Muscle layer of duodenum (tissue), 2 donors: ENCODE data around the gene POLD2.

Source experiments
- H3K27ac ChIP-seq: one replicate; pipeline ENCODE4 v1.7.0; 2013; ENCODE audit warnings: mild to moderate bottlenecking, low read length
- H3K27me3 ChIP-seq: one replicate; pipeline ENCODE4 v1.7.0; 2013; ENCODE audit warnings: low read depth, mild to moderate bottlenecking, control low read depth, low read length
- H3K36me3 ChIP-seq, 2 donors: one replicate each; pipeline ENCODE4 v1.7.0; 2013; ENCODE audit warnings: low read length in 2 of 2, control low read depth in 1 of 2, mild to moderate bottlenecking in 1 of 2; ENCODE audit not compliant: insufficient read depth in 2 of 2, control insufficient read depth in 1 of 2
- H3K4me1 ChIP-seq, 2 donors: one replicate each; pipeline ENCODE4 v1.7.0; 2013; ENCODE audit warnings: low read length in 2 of 2, mild to moderate bottlenecking in 2 of 2, control low read depth in 1 of 2, moderate library complexity in 1 of 2; ENCODE audit not compliant: insufficient read depth in 2 of 2, control insufficient read depth in 1 of 2
- H3K4me3 ChIP-seq, 2 donors: one replicate each; pipeline ENCODE4 v1.7.0; 2013; ENCODE audit warnings: low read length in 2 of 2, low read depth in 1 of 2, mild to moderate bottlenecking in 1 of 2
- H3K9me3 ChIP-seq, 2 donors: one replicate each; pipeline ENCODE4 v1.7.0; 2013; ENCODE audit warnings: low read length in 2 of 2, control low read depth in 1 of 2, mild to moderate bottlenecking in 1 of 2; ENCODE audit not compliant: control insufficient read depth in 1 of 2
- donor health status: healthy.

The POLD2 gene

GRCh38 chr7:44116789-44117666 is 6.3 kb downstream of the POLD2 start:
- Histone ChIP-seq H3K9me3 (no peaks in the 10 kb centered on the region), H3K27me3 (no peaks in the 10 kb centered on the region), H3K4me1 (peaks cover 0 to 4% of the 10 kb centered on the region in 2 donors), H3K36me3 (peaks cover 27 to 61% of the 10 kb centered on the region in 2 donors), H3K4me3 (no peak overlapping the region), H3K27ac (no peak overlapping the region)

DNA sequence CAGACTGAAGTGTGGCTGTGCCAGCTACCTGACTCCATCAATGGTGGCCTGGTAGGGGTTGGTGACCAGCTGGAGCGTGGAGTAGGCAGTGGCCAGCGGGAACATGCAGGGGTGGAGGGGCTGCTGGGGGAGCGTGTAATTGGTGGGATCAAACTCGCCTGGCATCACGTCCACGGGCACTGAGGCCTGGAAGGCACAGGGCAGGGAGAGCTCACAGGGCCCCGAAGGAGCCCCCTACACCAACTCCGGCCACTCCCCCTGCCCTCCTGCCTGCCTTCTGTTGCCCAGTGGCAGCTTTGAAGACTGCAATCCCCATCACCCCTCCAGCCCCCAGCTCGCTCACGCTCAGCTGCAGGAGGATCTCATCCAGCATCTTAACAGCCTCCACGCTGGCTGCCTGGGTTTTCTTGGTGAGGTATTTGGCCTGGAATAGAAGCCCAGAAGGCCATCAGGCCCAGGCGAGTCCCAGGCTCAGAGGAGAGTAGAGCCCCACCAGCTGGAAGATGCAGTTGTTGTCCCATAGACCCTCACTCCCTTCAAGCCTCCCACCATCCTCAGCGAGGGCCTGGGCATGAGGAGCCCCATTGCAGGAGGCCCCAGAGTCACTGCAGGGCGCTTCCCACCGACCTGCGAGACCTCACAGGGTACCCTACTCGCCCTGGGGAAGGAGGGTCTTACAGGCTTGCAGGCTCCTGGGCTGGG is 7.1 kb downstream of the POLD2 start:
- Histone ChIP-seq H3K9me3 (no peaks in the 10 kb centered on the region), H3K36me3 (peaks cover 23 to 68% of the 10 kb centered on the region in 2 donors), H3K4me3 (no peak overlapping the region), H3K27ac (no peak overlapping the region), H3K4me1 (no peaks in the 10 kb centered on the region), H3K27me3 (no peaks in the 10 kb centered on the region)

- H3K4me3 ChIP-seq = no peak overlapping the region
- no peaks in the 10 kb centered on the region for H3K4me1 ChIP-seq
- peaks cover 15 to 76% of the 10 kb centered on the region in 2 donors for H3K36me3 ChIP-seq
- no peak overlapping the region for H3K27ac ChIP-seq
- no peaks in the 10 kb centered on the region for H3K9me3 ChIP-seq
- no peaks in the 10 kb centered on the region for H3K27me3 ChIP-seq
These were observed 8.6 kb downstream of the POLD2 start for GRCh38 chr7:44114586-44115310.

DNA sequence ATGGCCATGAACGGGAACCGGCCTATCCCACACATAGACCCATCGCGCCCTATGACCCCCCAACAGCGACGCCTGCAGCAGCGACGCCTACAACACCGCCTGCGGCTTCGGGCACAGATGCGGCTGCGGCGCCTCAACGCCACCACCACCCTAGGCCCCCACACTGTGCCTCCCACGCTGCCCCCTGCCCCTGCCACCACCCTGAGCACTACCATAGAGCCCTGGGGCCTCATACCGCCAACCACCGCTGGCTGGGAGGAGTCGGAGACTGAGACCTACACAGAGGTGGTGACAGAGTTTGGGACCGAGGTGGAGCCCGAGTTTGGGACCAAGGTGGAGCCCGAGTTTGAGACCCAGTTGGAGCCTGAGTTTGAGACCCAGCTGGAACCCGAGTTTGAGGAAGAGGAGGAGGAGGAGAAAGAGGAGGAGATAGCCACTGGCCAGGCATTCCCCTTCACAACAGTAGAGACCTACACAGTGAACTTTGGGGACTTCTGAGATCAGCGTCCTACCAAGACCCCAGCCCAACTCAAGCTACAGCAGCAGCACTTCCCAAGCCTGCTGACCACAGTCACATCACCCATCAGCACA is 9.5 kb downstream of the POLD2 start:
- H3K4me1 ChIP-seq = no peaks in the 10 kb centered on the region
- no peak overlapping the region for H3K27ac ChIP-seq

GRCh38 chr7:44112997-44113763 is 10.2 kb downstream of the POLD2 start:
- Histone ChIP-seq H3K4me1 (no peaks in the 10 kb centered on the region), H3K36me3 (peaks cover 8 to 78% of the 10 kb centered on the region in 2 donors), H3K4me3 (no peak overlapping the region), H3K9me3 (no peaks in the 10 kb centered on the region), H3K27me3 (no peaks in the 10 kb centered on the region), H3K27ac (no peak overlapping the region)

More for the DNA sequence above, 9.5 kb downstream of the POLD2 start:
- no peaks in the 10 kb centered on the region for H3K27me3 ChIP-seq
- peaks cover 8 to 79% of the 10 kb centered on the region in 2 donors for H3K36me3 ChIP-seq
- no peaks in the 10 kb centered on the region for H3K9me3 ChIP-seq
- H3K4me3 ChIP-seq = no peak overlapping the region

DNA sequence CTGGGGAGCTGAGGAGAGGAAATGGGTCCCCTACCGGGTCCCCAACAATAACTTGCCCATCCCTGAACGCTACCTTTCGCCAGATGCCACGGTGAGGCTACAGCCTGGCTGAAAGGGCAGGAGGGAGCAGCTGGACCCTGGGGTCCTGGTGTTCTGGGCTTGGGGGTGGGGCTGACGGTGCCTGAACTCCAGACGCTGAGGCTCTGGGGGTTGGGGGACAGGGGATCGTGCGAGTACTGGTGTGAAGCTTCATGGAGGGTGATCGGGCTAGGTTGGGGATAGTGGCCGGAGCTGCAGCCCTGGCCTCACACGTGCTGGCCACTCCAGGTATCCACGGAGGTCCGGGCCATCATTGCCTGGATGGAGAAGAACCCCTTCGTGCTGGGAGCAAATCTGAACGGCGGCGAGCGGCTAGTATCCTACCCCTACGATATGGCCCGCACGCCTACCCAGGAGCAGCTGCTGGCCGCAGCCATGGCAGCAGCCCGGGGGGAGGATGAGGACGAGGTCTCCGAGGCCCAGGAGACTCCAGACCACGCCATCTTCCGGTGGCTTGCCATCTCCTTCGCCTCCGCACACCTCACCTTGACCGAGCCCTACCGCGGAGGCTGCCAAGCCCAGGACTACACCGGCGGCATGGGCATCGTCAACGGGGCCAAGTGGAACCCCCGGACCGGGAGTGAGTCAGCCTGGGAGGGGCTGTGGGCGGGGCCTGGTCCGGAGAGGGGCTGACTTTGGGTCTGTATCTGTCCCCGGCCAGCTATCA is 10.9 kb downstream of the POLD2 start:
- H3K36me3 ChIP-seq = peaks cover 8 to 70% of the 10 kb centered on the region in 2 donors
- no peaks in the 10 kb centered on the region for H3K9me3 ChIP-seq
- no peaks in the 10 kb centered on the region for H3K4me1 ChIP-seq
- H3K4me3 ChIP-seq = no peak overlapping the region
- no peak overlapping the region for H3K27ac ChIP-seq
- no peaks in the 10 kb centered on the region for H3K27me3 ChIP-seq

- H3K36me3 ChIP-seq = peaks cover 8 to 64% of the 10 kb centered on the region in 2 donors
- no peak overlapping the region for H3K27ac ChIP-seq
- H3K4me1 ChIP-seq = no peaks in the 10 kb centered on the region
- H3K27me3 ChIP-seq = no peaks in the 10 kb centered on the region
- no peak overlapping the region for H3K4me3 ChIP-seq
- H3K9me3 ChIP-seq = no peaks in the 10 kb centered on the region
These were observed 11.6 kb downstream of the POLD2 start for GRCh38 chr7:44111761-44112160.

- Histone ChIP-seq H3K9me3 (no peaks in the 10 kb centered on the region), H3K36me3 (peaks cover 8 to 64% of the 10 kb centered on the region in 2 donors), H3K27ac (no peak overlapping the region), H3K27me3 (no peaks in the 10 kb centered on the region), H3K4me1 (no peaks in the 10 kb centered on the region), H3K4me3 (no peak overlapping the region)
These were observed 12.4 kb downstream of the POLD2 start for GRCh38 chr7:44110719-44111635.

DNA sequence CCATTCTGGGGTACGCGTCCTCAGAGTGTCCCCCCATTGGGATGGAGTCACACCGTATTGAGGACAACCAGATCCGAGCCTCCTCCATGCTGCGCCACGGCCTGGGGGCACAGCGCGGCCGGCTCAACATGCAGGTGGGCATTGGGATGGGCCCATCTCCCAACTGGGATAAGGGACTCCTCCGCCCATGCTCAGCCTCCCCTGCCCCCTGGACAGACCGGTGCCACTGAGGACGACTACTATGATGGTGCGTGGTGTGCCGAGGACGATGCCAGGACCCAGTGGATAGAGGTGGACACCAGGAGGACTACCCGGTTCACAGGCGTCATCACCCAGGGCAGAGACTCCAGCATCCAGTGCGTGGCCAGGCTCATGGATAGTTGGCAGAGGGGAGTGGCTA is 13.4 kb downstream of the POLD2 start:
- H3K4me1 ChIP-seq = no peaks in the 10 kb centered on the region
- H3K27me3 ChIP-seq = no peaks in the 10 kb centered on the region
- H3K9me3 ChIP-seq = no peaks in the 10 kb centered on the region
- H3K27ac ChIP-seq = no peak overlapping the region
- H3K36me3 ChIP-seq = peaks cover 2 to 54% of the 10 kb centered on the region in 2 donors
- H3K4me3 ChIP-seq = no peak overlapping the region
